ENCODE data around the gene MAT2B. TPM values are rescaled to one million over a fixed set of nuclear protein-coding genes. Genes with fewer than 3 reads are reported as not detected.
A peak's percentile ranks its signal among the peaks of the same experiment; 100 is the strongest.

Gene MAT2B
- total and polyA plus RNA-seq, 4 donors, result 34.5 to 69.7 (median 52.6) TPM

DNA sequence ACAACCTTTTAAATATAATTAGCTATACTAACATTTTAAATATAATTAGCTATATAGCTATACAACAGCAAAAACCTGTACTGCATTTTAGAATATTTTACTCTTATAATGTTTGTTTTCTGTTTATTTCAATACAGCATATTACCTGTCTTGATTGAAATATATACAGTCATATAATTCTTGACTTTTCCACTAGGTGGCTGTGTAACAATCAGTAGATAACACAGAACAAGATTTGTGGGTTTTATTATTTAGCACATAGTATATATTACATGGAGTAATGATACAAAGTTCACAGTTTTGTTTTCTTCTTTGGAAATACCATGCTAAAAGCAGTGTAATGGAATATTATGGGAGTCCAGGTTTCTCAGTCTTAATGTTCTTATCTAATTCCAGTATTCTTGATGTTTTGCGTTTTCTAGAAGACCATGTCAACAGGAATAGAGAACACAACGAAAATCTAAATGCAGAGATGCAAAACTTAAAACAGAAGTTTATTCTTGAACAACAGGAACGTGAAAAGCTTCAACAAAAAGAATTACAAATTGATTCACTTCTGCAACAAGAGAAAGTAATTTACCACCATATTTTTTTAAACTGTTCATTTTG, 31.7 kb upstream of the MAT2B start:
- 97% methylated on average over 3 of the region's 3 CpGs for WGBS, 2 donors
- no peak overlapping the region for H3K4me3 ChIP-seq
- no peaks in the 10 kb centered on the region for H3K4me1 ChIP-seq (ENCODE audit: control insufficient read depth in 5 of 5, insufficient read depth in 5 of 5, low read length in 5 of 5)
- DNase-seq, result peak in 1 of 3 donors; percentile 16
- H3K9ac ChIP-seq (ENCODE audit: insufficient read depth in 1 of 2, low read length in 2 of 2), result no peak overlapping the region
- no peak overlapping the region for H3K27ac ChIP-seq (ENCODE audit: low read depth in 1 of 2, low read length in 1 of 2)
- peaks cover 0 to 10% (median 2%) of the 10 kb centered on the region in 4 donors for H3K36me3 ChIP-seq (ENCODE audit: control insufficient read depth in 4 of 4, insufficient read depth in 4 of 4, low read length in 4 of 4)
- TF ChIP-seq, protein P1, sequence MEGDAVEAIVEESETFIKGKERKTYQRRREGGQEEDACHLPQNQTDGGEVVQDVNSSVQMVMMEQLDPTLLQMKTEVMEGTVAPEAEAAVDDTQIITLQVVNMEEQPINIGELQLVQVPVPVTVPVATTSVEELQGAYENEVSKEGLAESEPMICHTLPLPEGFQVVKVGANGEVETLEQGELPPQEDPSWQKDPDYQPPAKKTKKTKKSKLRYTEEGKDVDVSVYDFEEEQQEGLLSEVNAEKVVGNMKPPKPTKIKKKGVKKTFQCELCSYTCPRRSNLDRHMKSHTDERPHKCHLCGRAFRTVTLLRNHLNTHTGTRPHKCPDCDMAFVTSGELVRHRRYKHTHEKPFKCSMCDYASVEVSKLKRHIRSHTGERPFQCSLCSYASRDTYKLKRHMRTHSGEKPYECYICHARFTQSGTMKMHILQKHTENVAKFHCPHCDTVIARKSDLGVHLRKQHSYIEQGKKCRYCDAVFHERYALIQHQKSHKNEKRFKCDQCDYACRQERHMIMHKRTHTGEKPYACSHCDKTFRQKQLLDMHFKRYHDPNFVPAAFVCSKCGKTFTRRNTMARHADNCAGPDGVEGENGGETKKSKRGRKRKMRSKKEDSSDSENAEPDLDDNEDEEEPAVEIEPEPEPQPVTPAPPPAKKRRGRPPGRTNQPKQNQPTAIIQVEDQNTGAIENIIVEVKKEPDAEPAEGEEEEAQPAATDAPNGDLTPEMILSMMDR (IDR thresholded peaks at IDR 0.05; ENCODE audit: control extremely low read depth, extremely low read depth), result no peak
- no peaks in the 10 kb centered on the region for H3K27me3 ChIP-seq (ENCODE audit: control insufficient read depth in 3 of 3, insufficient read depth in 3 of 3, low read length in 2 of 3)
- peak; percentile 62 for ATAC-seq (ENCODE audit: insufficient read depth, low FRiP score)
- no peaks in the 10 kb centered on the region for H3K9me3 ChIP-seq (ENCODE audit: control insufficient read depth in 4 of 4, insufficient read depth in 3 of 4, low read length in 3 of 4)

DNA sequence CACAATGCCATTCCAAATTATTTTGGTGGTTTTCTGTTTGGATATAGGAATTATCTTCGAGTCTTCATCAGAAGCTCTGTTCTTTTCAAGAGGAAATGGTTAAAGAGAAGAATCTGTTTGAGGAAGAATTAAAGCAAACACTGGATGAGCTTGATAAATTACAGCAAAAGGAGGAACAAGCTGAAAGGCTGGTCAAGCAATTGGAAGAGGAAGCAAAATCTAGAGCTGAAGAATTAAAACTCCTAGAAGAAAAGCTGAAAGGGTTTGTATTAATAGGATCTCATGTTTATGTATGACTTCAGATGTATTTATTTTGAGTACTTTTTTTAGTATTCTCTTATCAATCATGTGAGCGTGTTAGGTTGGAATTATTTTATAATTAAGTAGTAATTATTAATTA, 30.0 kb upstream of the MAT2B start:
- no peak for DNase-seq
- TF ChIP-seq, protein P1 (IDR thresholded peaks at IDR 0.05; ENCODE audit: control extremely low read depth, extremely low read depth), result no peak
- Histone ChIP-seq H3K27ac (ENCODE audit: low read depth in 1 of 2, low read length in 1 of 2) (no peak overlapping the region), H3K27me3 (ENCODE audit: control insufficient read depth in 3 of 3, insufficient read depth in 3 of 3, low read length in 2 of 3) (no peaks in the 10 kb centered on the region), H3K9ac (ENCODE audit: insufficient read depth in 1 of 2, low read length in 2 of 2) (no peak overlapping the region), H3K4me3 (no peak overlapping the region), H3K4me1 (ENCODE audit: control insufficient read depth in 5 of 5, insufficient read depth in 5 of 5, low read length in 5 of 5) (no peaks in the 10 kb centered on the region), H3K36me3 (ENCODE audit: control insufficient read depth in 4 of 4, insufficient read depth in 4 of 4, low read length in 4 of 4) (peaks cover 0 to 16% (median 2%) of the 10 kb centered on the region in 4 donors), H3K9me3 (ENCODE audit: control insufficient read depth in 4 of 4, insufficient read depth in 3 of 4, low read length in 3 of 4) (no peaks in the 10 kb centered on the region)
- ATAC-seq (ENCODE audit: insufficient read depth, low FRiP score), result no peak
- WGBS, 2 donors, result 70 to 77% methylated on average over 2 of the region's 2 CpGs

- ATAC-seq (ENCODE audit: insufficient read depth, low FRiP score), result no peak
- no peaks in the 10 kb centered on the region for H3K27me3 ChIP-seq (ENCODE audit: control insufficient read depth in 3 of 3, insufficient read depth in 3 of 3, low read length in 2 of 3)
- no peak overlapping the region for H3K4me3 ChIP-seq
- TF ChIP-seq, protein P1 (IDR thresholded peaks at IDR 0.05; ENCODE audit: control extremely low read depth, extremely low read depth), result no peak
- H3K4me1 ChIP-seq (ENCODE audit: control insufficient read depth in 5 of 5, insufficient read depth in 5 of 5, low read length in 5 of 5), result no peaks in the 10 kb centered on the region
- H3K27ac ChIP-seq (ENCODE audit: low read depth in 1 of 2, low read length in 1 of 2), result no peak overlapping the region
- DNase-seq, result no peak
- H3K9me3 ChIP-seq (ENCODE audit: control insufficient read depth in 4 of 4, insufficient read depth in 3 of 4, low read length in 3 of 4), result no peaks in the 10 kb centered on the region
- no peak overlapping the region for H3K9ac ChIP-seq (ENCODE audit: insufficient read depth in 1 of 2, low read length in 2 of 2)
- WGBS, 2 donors, result 94 to 95% methylated on average over 2 of the region's 2 CpGs
- peaks cover 0 to 18% (median 2%) of the 10 kb centered on the region in 4 donors for H3K36me3 ChIP-seq (ENCODE audit: control insufficient read depth in 4 of 4, insufficient read depth in 4 of 4, low read length in 4 of 4)
Observed at GRCh38 chr5:163478126-163478981, 27.1 kb upstream of the MAT2B start.

Measured in lung (tissue), 12 donors.